Panc1 (cell line): ENCODE results near the gene NAPG.

Experiments
- POLR2AphosphoS5 ChIP-seq: IDR thresholded peaks from 2 replicates; pipeline ENCODE4 v1.6.1; 2012; ENCODE audit warnings: mild to moderate bottlenecking, low read depth, low read length, moderate library complexity
- TF ChIP-seq, protein P1 (sequence below): fragments of 450-650 bp; IDR thresholded peaks from 2 replicates; pipeline ENCODE4 v1.5.1; 2017; ENCODE audit warnings: mild to moderate bottlenecking
- TF ChIP-seq, protein P2 (sequence below), 2 experiments: IDR thresholded peaks; 2 replicates each; pipeline ENCODE4 v1.6.1; 2011 to 2012; ENCODE audit warnings: low read depth in 2 of 2, control low read depth in 1 of 2, low read length in 1 of 2, mild to moderate bottlenecking in 1 of 2, moderate library complexity in 1 of 2; ENCODE audit not compliant: insufficient read depth in 1 of 2

DNA sequence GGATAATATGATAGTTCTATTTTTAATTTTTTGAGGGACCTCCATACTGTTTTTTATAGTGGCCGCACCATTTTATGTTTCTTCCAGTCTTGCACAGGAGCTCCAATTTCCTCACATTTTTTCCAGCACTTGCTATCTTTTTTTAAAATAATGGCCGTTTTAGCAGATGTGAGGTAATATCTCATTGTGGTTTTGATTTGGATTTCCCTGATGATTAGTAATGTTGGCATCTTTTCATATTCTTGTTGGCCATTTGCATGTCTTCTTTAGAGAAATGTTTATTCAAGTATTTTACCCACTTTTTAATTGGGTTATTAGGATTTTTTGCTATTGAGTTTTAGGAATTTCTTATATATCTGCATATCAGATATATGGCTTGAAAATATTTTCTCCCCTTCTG, 29.9 kb upstream of the NAPG start:
- no peak for TF ChIP-seq POLR2AphosphoS5
- TF ChIP-seq, protein P1, sequence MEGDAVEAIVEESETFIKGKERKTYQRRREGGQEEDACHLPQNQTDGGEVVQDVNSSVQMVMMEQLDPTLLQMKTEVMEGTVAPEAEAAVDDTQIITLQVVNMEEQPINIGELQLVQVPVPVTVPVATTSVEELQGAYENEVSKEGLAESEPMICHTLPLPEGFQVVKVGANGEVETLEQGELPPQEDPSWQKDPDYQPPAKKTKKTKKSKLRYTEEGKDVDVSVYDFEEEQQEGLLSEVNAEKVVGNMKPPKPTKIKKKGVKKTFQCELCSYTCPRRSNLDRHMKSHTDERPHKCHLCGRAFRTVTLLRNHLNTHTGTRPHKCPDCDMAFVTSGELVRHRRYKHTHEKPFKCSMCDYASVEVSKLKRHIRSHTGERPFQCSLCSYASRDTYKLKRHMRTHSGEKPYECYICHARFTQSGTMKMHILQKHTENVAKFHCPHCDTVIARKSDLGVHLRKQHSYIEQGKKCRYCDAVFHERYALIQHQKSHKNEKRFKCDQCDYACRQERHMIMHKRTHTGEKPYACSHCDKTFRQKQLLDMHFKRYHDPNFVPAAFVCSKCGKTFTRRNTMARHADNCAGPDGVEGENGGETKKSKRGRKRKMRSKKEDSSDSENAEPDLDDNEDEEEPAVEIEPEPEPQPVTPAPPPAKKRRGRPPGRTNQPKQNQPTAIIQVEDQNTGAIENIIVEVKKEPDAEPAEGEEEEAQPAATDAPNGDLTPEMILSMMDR, result no peak
- TF ChIP-seq, protein P2, sequence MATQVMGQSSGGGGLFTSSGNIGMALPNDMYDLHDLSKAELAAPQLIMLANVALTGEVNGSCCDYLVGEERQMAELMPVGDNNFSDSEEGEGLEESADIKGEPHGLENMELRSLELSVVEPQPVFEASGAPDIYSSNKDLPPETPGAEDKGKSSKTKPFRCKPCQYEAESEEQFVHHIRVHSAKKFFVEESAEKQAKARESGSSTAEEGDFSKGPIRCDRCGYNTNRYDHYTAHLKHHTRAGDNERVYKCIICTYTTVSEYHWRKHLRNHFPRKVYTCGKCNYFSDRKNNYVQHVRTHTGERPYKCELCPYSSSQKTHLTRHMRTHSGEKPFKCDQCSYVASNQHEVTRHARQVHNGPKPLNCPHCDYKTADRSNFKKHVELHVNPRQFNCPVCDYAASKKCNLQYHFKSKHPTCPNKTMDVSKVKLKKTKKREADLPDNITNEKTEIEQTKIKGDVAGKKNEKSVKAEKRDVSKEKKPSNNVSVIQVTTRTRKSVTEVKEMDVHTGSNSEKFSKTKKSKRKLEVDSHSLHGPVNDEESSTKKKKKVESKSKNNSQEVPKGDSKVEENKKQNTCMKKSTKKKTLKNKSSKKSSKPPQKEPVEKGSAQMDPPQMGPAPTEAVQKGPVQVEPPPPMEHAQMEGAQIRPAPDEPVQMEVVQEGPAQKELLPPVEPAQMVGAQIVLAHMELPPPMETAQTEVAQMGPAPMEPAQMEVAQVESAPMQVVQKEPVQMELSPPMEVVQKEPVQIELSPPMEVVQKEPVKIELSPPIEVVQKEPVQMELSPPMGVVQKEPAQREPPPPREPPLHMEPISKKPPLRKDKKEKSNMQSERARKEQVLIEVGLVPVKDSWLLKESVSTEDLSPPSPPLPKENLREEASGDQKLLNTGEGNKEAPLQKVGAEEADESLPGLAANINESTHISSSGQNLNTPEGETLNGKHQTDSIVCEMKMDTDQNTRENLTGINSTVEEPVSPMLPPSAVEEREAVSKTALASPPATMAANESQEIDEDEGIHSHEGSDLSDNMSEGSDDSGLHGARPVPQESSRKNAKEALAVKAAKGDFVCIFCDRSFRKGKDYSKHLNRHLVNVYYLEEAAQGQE (IDR thresholded peaks at IDR 0.05; ENCODE audit: insufficient read depth in 1 of 2, low read depth in 2 of 2, low read length in 1 of 2), result no peak
